ENCODE data around the gene EYS.

DNA sequence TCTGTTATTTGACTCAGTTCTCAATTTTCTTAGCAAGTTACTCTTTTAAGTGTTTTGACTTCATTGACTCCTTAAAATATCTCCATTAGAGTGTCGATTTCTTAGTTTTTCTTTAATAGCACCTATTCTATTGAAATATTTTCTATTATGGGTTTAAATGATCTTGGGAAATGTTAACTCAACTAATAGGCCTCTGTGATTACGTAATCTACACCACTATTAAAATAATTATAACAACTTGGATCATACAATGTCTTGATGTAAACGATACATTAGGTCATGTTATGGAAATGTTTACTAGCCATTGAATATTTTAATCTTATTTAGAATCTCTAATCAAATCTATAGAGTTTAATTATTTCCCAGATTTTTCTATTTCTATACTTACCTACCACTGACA, 550.0 kb downstream of the EYS start:
- TF ChIP-seq, protein P1, sequence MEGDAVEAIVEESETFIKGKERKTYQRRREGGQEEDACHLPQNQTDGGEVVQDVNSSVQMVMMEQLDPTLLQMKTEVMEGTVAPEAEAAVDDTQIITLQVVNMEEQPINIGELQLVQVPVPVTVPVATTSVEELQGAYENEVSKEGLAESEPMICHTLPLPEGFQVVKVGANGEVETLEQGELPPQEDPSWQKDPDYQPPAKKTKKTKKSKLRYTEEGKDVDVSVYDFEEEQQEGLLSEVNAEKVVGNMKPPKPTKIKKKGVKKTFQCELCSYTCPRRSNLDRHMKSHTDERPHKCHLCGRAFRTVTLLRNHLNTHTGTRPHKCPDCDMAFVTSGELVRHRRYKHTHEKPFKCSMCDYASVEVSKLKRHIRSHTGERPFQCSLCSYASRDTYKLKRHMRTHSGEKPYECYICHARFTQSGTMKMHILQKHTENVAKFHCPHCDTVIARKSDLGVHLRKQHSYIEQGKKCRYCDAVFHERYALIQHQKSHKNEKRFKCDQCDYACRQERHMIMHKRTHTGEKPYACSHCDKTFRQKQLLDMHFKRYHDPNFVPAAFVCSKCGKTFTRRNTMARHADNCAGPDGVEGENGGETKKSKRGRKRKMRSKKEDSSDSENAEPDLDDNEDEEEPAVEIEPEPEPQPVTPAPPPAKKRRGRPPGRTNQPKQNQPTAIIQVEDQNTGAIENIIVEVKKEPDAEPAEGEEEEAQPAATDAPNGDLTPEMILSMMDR (IDR thresholded peaks at IDR 0.05), result no peak
- TF ChIP-seq POLR2A (IDR thresholded peaks at IDR 0.05), result no peak

Data from breast epithelium (tissue), 3 donors.